OCI-M2 (cell line): ENCODE data around the gene CBX3.
"Not testable (repeated sequence)": the region's sequence is repeated elsewhere in the genome, so short reads cannot be mapped to it uniquely, and the experiment has no call there.

Source experiments
- DNase-seq: peaks from one replicate; lab custom pipeline; 2025; ENCODE audit not compliant: unreplicated experiment; lab: John Stamatoyannopoulos, UW

CBX3 gene

DNA sequence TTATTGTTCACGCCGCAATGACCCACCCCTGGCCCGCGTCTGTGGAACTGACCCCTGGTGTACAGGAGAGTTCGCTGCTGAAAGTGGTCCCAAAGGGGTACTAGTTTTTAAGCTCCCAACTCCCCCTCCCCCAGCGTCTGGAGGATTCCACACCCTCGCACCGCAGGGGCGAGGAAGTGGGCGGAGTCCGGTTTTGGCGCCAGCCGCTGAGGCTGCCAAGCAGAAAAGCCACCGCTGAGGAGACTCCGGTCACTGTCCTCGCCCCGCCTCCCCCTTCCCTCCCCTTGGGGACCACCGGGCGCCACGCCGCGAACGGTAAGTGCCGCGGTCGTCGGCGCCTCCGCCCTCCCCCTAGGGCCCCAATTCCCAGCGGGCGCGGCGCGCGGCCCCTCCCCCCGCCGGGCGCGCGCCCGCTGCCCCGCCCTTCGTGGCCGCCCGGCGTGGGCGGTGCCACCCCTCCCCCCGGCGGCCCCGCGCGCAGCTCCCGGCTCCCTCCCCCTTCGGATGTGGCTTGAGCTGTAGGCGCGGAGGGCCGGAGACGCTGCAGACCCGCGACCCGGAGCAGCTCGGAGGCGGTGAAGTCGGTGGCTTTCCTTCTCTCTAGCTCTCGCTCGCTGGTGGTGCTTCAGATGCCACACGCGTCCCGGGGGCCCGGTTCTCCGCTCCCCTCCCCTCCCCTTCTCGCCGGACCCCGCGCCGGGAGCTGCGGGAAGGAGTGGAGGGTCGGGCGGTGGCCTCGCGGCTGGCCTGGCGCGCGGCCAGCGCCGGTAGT lies at the start of gene CBX3:
Gene CBX3 (plus strand): TSS at position 499 of the 772 bp plus-strand sequence. CDS start 1,254 bp downstream, outside the sequence.
- no peak for DNase-seq

- DNase-seq = no peak
Measured at GRCh38 chr7:26151953-26152781, 49.4 kb upstream of the CBX3 start, which contains the start of gene NFE2L3. Gene NFE2L3, plus strand, starts transcription at chr7:26152198. Its CDS starts 301 bp downstream, at chr7:26152499.

DNA sequence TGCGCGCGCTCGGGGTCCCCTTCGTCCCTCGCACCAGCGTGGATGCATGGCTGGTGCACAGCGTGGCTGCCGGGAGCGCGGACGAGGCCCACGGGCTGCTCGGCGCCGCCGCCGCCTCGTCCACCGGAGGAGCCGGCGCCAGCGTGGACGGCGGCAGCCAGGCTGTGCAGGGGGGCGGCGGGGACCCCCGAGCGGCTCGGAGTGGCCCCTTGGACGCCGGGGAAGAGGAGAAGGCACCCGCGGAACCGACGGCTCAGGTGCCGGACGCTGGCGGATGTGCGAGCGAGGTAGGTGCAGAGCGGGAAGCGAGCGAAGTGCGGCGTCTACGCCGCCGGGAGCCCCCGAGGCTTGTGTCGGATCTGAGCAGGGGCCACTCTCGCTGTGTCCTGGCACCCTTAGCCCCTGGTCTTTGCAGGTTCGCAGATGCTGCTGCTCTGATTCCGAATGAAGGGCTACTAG lies 48.7 kb upstream of the CBX3 start:
- not testable (repeated sequence) for DNase-seq

- DNase-seq = no peak
Measured at GRCh38 chr7:26153241-26153822, 48.2 kb upstream of the CBX3 start.

DNA sequence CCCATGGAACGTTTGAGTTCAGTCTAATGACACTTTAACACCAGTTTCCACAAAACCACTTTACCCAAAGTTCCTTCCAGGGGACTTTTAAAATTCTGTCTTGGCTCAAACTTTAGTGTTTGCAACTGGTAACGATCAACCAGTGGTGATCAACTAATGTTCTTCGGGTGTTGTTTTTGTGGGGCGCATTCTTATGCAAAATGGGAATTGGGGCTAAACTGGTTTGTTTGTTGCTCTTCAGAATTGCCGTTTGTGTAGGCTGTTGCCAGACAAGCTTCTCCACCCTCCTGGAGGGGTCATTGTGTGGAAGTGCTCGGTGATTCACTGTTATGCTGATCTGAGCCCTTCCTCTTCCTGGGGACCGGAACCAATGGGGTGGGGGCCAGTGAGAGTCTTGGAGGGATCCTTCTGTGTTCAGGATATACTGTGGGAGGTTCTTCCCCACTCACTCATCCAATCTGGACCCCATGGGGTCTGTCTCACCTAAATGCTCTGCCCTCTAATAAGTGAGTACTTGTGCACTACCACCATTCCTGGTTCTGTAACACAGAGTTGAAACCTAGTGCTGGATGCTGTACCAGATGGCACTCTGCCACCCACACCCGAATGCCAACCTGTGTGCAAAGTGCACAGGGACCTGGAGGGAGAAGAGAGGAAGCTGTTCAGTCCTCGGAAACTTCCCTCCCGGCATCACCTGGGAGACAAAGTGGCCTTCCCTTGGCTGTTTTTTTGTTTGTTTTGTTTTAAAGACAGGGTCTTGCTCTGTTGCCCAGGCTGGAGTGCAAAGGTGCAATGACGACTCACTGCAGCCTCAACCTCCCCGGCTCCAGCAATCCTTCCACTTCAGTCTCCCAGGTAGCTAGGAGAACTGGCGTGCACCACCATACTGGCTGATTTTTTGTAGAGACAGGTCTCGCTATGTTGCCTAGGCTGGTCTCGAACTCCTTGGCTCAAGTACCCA lies 47.4 kb upstream of the CBX3 start:
- no peak for DNase-seq

- DNase-seq = no peak
Measured at GRCh38 chr7:26155531-26156375, 45.8 kb upstream of the CBX3 start.

GRCh38 chr7:26156451-26157420 lies 44.8 kb upstream of the CBX3 start:
- DNase-seq = no peak

GRCh38 chr7:26157520-26158105 lies 43.9 kb upstream of the CBX3 start:
- DNase-seq = no peak

DNA sequence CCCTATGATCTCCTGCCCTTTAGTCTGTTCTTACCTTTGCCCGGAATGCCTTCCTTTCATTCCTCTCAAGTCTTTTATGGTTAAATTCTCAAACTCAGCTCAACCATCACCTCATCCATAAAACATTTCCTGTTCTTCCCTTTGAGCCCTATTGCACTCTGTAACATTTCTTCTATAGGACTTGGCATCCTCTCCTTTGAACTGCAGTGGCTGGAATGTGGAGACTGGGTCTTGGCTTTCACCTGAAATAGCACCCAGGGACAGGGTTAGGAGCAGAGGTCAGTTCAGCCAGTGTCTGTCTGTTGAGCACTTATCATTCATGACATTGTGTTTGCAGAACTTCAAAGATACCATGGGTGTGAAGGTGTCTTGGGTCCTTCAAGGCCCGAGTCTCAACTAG lies 42.3 kb upstream of the CBX3 start:
- DNase-seq = no peak

DNA sequence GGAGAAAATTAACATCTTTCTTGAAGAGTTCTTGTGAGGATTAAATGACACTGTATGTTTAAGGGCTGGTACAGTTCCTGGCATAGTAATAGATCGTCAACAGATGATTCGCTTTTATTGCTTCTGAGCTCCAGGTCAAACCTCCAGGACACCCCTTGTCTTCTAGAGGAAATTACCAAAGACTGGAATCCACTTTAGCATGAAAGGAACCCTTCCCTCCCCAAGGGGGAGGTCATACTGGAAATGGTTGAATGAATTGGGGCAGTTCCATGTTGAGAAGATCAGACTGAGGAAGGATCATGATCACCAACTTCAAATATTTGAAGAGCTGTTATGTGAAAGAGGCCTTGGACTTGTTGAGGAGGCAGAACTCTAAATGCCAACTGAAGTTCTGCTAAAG lies 40.6 kb upstream of the CBX3 start:
- no peak for DNase-seq

- no peak for DNase-seq
Measured at GRCh38 chr7:26162431-26162830, 39.1 kb upstream of the CBX3 start.

DNA sequence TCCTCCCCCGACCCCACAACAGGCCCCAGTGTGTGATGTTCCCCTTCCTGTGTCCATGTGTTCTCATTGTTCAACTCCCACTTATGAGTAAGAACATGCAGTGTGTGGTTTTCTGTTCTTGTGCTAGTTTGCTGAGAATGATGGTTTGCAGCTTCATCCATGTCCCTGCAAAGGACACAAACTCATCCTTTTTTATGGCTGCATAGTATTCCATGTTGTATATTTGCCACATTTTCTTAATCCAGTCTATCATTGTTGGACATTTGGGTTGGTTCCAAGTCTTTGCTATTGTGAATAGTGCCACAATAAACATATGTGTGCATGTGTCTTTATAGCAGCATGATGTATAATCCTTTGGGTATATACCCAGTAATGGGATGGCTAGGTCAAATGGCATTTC lies 37.7 kb upstream of the CBX3 start:
- not testable (repeated sequence) for DNase-seq

GRCh38 chr7:26165950-26166683 lies 35.4 kb upstream of the CBX3 start:
- DNase-seq = no peak

DNA sequence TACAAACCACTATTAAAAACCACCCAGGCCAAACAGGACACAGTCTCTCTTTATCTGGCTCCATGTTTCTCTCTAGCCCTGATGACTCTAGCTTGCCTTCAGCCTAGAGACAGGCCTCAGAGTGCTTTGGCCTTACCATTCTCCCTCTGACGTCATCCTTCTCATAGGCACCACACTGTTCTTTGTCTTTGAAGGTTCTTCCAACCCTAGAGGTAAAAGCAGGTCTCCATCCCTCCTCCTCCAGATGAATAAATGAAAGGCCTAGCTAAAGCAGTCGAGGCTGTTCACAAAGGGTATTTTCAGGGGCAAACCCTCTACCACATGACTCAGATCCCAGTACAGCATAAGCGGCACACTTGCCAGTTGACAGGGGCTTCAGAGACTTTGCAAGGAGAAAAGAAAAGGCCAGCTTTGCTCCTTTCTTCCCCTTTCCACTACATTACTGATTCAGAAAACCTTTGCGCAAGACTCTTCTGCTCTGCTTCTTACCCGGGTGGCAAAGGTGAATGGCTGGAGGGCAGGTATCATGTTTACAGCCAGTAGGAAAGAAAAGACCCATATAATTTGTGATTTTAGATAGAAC lies 34.8 kb upstream of the CBX3 start:
- DNase-seq = no peak

GRCh38 chr7:26167303-26167934 lies 34.1 kb upstream of the CBX3 start:
- no peak for DNase-seq

DNA sequence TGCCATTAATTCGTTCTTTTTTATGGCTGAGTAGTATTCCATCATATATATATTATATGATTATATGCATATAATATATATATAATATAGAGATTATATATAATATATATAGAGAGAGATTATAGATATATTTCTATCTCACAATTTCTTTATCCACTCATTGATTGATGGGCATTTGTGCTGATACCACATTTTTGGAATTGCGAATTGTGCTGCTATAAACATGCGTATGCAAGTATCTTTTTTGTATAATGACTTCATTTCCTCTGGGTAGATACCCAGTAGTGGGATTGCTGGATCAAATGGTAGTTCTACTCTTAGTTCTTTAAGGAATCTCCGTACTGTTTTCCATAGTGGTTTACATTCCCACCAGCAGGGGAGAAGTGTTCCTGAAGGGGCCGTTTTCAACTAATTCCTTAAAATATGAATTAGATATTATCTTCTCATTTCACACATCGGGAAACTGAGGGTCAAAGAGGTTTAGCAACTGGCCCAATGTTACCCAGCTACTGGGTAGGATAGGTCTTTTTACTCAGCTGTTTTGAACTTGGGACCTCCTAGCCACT lies 33.0 kb upstream of the CBX3 start:
- no peak for DNase-seq
